Breast epithelium (tissue), 3 donors: Measurements from ENCODE around the gene ARHGAP26.

Experiments used
- POLR2A ChIP-seq: fragments of 450-650 bp; IDR thresholded peaks from one replicate; pipeline ENCODE4 v1.6.1; 2016; ENCODE audit warnings: antibody characterized with exemption, mild to moderate bottlenecking, moderate library complexity
- POLR2AphosphoS5 ChIP-seq, 3 donors: sonication (generic); formaldehyde crosslinking; IDR thresholded peaks; one replicate each; pipeline ENCODE4 v1.6.1; 2017; ENCODE audit warnings: antibody characterized with exemption in 3 of 3
- TF ChIP-seq, protein P1 (sequence below), 3 donors: fragments of 450-650 bp; IDR thresholded peaks; one replicate each; pipeline ENCODE4 v1.5.1; 2016 to 2017; ENCODE audit warnings: antibody characterized with exemption in 3 of 3, mild to moderate bottlenecking in 3 of 3, moderate library complexity in 3 of 3

DNA sequence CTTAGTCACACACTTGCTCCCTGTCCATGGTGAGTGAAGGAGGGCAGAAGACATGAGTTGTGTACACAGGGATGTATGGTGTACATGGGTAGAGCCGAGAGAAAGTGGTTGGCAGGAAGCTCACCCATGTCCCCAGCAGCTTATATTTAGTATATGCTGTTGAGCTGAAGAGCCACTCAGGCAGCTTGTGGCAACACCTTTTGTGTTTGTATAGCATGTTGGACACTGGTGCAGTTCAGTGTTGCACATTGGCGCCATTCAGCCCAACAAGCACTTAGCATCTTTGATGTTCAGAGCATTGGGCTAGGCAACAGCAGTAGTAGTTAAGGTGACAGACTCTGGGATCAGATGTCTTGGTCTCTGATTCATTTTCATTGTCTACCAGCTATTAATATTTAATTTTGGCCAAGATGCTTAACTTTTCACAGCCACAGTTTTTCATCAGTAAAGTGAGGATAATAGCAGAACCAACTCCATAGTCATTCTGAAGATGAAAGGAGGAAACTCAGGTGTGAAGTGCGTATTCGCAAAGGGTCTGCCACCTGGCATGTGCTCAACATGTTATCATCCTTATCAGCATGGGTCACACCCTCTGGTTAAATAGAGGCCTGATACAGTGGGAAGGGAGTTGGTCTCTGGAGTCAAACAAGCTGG is 448.5 kb downstream of the ARHGAP26 start:
- TF ChIP-seq POLR2A = no peak
- TF ChIP-seq, protein P1, sequence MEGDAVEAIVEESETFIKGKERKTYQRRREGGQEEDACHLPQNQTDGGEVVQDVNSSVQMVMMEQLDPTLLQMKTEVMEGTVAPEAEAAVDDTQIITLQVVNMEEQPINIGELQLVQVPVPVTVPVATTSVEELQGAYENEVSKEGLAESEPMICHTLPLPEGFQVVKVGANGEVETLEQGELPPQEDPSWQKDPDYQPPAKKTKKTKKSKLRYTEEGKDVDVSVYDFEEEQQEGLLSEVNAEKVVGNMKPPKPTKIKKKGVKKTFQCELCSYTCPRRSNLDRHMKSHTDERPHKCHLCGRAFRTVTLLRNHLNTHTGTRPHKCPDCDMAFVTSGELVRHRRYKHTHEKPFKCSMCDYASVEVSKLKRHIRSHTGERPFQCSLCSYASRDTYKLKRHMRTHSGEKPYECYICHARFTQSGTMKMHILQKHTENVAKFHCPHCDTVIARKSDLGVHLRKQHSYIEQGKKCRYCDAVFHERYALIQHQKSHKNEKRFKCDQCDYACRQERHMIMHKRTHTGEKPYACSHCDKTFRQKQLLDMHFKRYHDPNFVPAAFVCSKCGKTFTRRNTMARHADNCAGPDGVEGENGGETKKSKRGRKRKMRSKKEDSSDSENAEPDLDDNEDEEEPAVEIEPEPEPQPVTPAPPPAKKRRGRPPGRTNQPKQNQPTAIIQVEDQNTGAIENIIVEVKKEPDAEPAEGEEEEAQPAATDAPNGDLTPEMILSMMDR (IDR thresholded peaks at IDR 0.05) = no peak
- TF ChIP-seq POLR2AphosphoS5 (IDR thresholded peaks at IDR 0.05) = no peak
